Measurements from ENCODE around the gene CD93. TPM values are rescaled to one million over a fixed set of nuclear protein-coding genes. Genes with fewer than 3 reads are reported as not detected.

The CD93 gene
- total and polyA plus RNA-seq, 4 donors = 1.5 to 16.0 (median 11.9) TPM

GRCh38 chr20:23066772-23067171 lies 19.4 kb downstream of the CD93 start:
- Histone ChIP-seq H3K9ac (ENCODE audit: low read depth in 1 of 2, low read length in 2 of 2) (no peak overlapping the region), H3K27me3 (ENCODE audit: control insufficient read depth in 4 of 4, insufficient read depth in 4 of 4, low read length in 3 of 4) (peaks cover 0 to 2% (median 0%) of the 10 kb centered on the region in 4 donors), H3K27ac (ENCODE audit: low read depth in 1 of 2, low read length in 2 of 2) (no peak overlapping the region), H3K4me1 (ENCODE audit: control insufficient read depth in 4 of 4, insufficient read depth in 4 of 4, low read length in 3 of 4) (no peaks in the 10 kb centered on the region), H3K4me3 (ENCODE audit: low read depth in 1 of 3, low read length in 3 of 3) (no peak overlapping the region), H3K36me3 (ENCODE audit: control insufficient read depth in 4 of 4, insufficient read depth in 3 of 4, low read depth in 1 of 4, low read length in 3 of 4) (no peaks in the 10 kb centered on the region), H3K9me3 (ENCODE audit: control insufficient read depth in 4 of 4, low read length in 3 of 4) (no peaks in the 10 kb centered on the region)
- DNase-seq (ENCODE audit: low spot score) = no peak
- WGBS = 66% methylated on average over 3 of the region's 3 CpGs
- no peak for TF ChIP-seq JUND (IDR thresholded peaks at IDR 0.05)
- no peak for TF ChIP-seq RXRA (IDR thresholded peaks at IDR 0.05)
- no peak for TF ChIP-seq HNF4A (conservative IDR thresholded peaks at IDR 0.05)
- no peak for TF ChIP-seq HNF4G (IDR thresholded peaks at IDR 0.05)

GRCh38 chr20:23065266-23066201 lies 20.6 kb downstream of the CD93 start:
- Histone ChIP-seq H3K9me3 (ENCODE audit: control insufficient read depth in 4 of 4, low read length in 3 of 4) (no peaks in the 10 kb centered on the region), H3K9ac (ENCODE audit: low read depth in 1 of 2, low read length in 2 of 2) (no peak overlapping the region), H3K4me3 (ENCODE audit: low read depth in 1 of 3, low read length in 3 of 3) (no peak overlapping the region), H3K4me1 (ENCODE audit: control insufficient read depth in 4 of 4, insufficient read depth in 4 of 4, low read length in 3 of 4) (no peaks in the 10 kb centered on the region), H3K27me3 (ENCODE audit: control insufficient read depth in 4 of 4, insufficient read depth in 4 of 4, low read length in 3 of 4) (peaks cover 0 to 2% (median 0%) of the 10 kb centered on the region in 4 donors), H3K27ac (ENCODE audit: low read depth in 1 of 2, low read length in 2 of 2) (no peak overlapping the region), H3K36me3 (ENCODE audit: control insufficient read depth in 4 of 4, insufficient read depth in 3 of 4, low read depth in 1 of 4, low read length in 3 of 4) (no peaks in the 10 kb centered on the region)
- no peak for DNase-seq (ENCODE audit: low spot score)
- 55% methylated on average over 9 of the region's 9 CpGs for WGBS
- TF ChIP-seq TAF1 (conservative IDR thresholded peaks at IDR 0.05) (no peak), HNF4G (IDR thresholded peaks at IDR 0.05) (no peak), RXRA (IDR thresholded peaks at IDR 0.05) (no peak), GABPA (IDR thresholded peaks at IDR 0.05 in 1 of 2, conservative IDR thresholded peaks at IDR 0.05 in 1 of 2) (no peak), ZBTB33 (IDR thresholded peaks at IDR 0.05) (no peak), REST (IDR thresholded peaks at IDR 0.05) (no peak), JUND (IDR thresholded peaks at IDR 0.05) (no peak), RAD21 (IDR thresholded peaks at IDR 0.05) (no peak), SP1 (IDR thresholded peaks at IDR 0.05) (no peak), NR2F2 (IDR thresholded peaks at IDR 0.05) (no peak), MAX (IDR thresholded peaks at IDR 0.05) (no peak), CTCF (IDR thresholded peaks at IDR 0.05; ENCODE audit: low read depth, low read length, missing input control) (no peak), EGR1 (IDR thresholded peaks at IDR 0.05; ENCODE audit: low read depth in 2 of 2) (no peak), FOXA1 (IDR thresholded peaks at IDR 0.05) (no peak), ATF3 (IDR thresholded peaks at IDR 0.05) (no peak)
